ENCODE data around the gene LDB2. TPM values are rescaled to one million over a fixed set of nuclear protein-coding genes. Genes with fewer than 3 reads are reported as not detected.

LDB2 gene
- total RNA-seq, 2 donors from 2014 or later: not detected

- no peak for ATAC-seq (replicated peaks)
- Mint-ChIP-seq H3K9me3 (no peaks in the 10 kb centered on the region), H3K36me3 (ENCODE audit: low read depth) (no peaks in the 10 kb centered on the region), H3K27ac (no peak overlapping the region), H3K4me3 (no peak overlapping the region), H3K27me3 (no peaks in the 10 kb centered on the region), H3K4me1 (no peaks in the 10 kb centered on the region)
These were observed 119.3 kb downstream of the LDB2 start for GRCh38 chr4:16779028-16779675.

- H3K4me3 Mint-ChIP-seq: no peak overlapping the region
- H3K9me3 Mint-ChIP-seq: no peaks in the 10 kb centered on the region
- ATAC-seq (replicated peaks): no peak
- no peaks in the 10 kb centered on the region for H3K36me3 Mint-ChIP-seq (ENCODE audit: low read depth)
- no peaks in the 10 kb centered on the region for H3K4me1 Mint-ChIP-seq
- H3K27me3 Mint-ChIP-seq: no peaks in the 10 kb centered on the region
- H3K27ac Mint-ChIP-seq: no peak overlapping the region
These were observed 120.7 kb downstream of the LDB2 start for GRCh38 chr4:16777726-16778125.

GRCh38 chr4:16775411-16776154 is 122.9 kb downstream of the LDB2 start:
- ATAC-seq (replicated peaks): no peak
- Mint-ChIP-seq H3K36me3 (ENCODE audit: low read depth) (no peaks in the 10 kb centered on the region), H3K27ac (no peak overlapping the region), H3K9me3 (no peaks in the 10 kb centered on the region), H3K4me1 (no peaks in the 10 kb centered on the region), H3K4me3 (no peak overlapping the region), H3K27me3 (peaks cover 4% of the 10 kb centered on the region)

- Mint-ChIP-seq H3K27ac (no peak overlapping the region), H3K27me3 (peaks cover 4% of the 10 kb centered on the region), H3K36me3 (ENCODE audit: low read depth) (no peaks in the 10 kb centered on the region), H3K4me1 (no peaks in the 10 kb centered on the region), H3K4me3 (no peak overlapping the region), H3K9me3 (no peaks in the 10 kb centered on the region)
- no peak for ATAC-seq (replicated peaks)
These were observed 126.0 kb downstream of the LDB2 start for GRCh38 chr4:16772366-16772850.

- Mint-ChIP-seq H3K9me3 (no peaks in the 10 kb centered on the region), H3K4me1 (no peaks in the 10 kb centered on the region), H3K4me3 (no peak overlapping the region), H3K36me3 (ENCODE audit: low read depth) (no peaks in the 10 kb centered on the region), H3K27me3 (peaks cover 4% of the 10 kb centered on the region), H3K27ac (no peak overlapping the region)
- no peak for ATAC-seq (replicated peaks)
These were observed 127.6 kb downstream of the LDB2 start for GRCh38 chr4:16770710-16771285.

GRCh38 chr4:16767861-16768260 is 130.6 kb downstream of the LDB2 start:
- Mint-ChIP-seq H3K27ac (no peak overlapping the region), H3K4me3 (no peak overlapping the region), H3K4me1 (no peaks in the 10 kb centered on the region), H3K36me3 (ENCODE audit: low read depth) (no peaks in the 10 kb centered on the region), H3K27me3 (peaks cover 4% of the 10 kb centered on the region), H3K9me3 (no peaks in the 10 kb centered on the region)
- ATAC-seq (replicated peaks): no peak

GRCh38 chr4:16767251-16767650 is 131.2 kb downstream of the LDB2 start:
- ATAC-seq (replicated peaks): no peak

GRCh38 chr4:16765546-16765945 is 132.9 kb downstream of the LDB2 start:
- H3K36me3 Mint-ChIP-seq (ENCODE audit: low read depth): no peaks in the 10 kb centered on the region
- no peaks in the 10 kb centered on the region for H3K9me3 Mint-ChIP-seq
- no peak for ATAC-seq (replicated peaks)
- H3K27ac Mint-ChIP-seq: no peak overlapping the region
- no peaks in the 10 kb centered on the region for H3K4me1 Mint-ChIP-seq
- H3K27me3 Mint-ChIP-seq: no peaks in the 10 kb centered on the region
- no peak overlapping the region for H3K4me3 Mint-ChIP-seq

More at GRCh38 chr4:16767251-16767650, 131.2 kb downstream of the LDB2 start:
- no peaks in the 10 kb centered on the region for H3K36me3 Mint-ChIP-seq (ENCODE audit: low read depth)
- H3K27ac Mint-ChIP-seq: no peak overlapping the region
- no peak overlapping the region for H3K4me3 Mint-ChIP-seq
- no peaks in the 10 kb centered on the region for H3K9me3 Mint-ChIP-seq
- H3K27me3 Mint-ChIP-seq: peaks cover 4% of the 10 kb centered on the region
- no peaks in the 10 kb centered on the region for H3K4me1 Mint-ChIP-seq

GRCh38 chr4:16764622-16765021 is 133.8 kb downstream of the LDB2 start:
- Mint-ChIP-seq H3K36me3 (ENCODE audit: low read depth) (no peaks in the 10 kb centered on the region), H3K9me3 (no peaks in the 10 kb centered on the region), H3K27ac (no peak overlapping the region), H3K4me1 (no peaks in the 10 kb centered on the region), H3K4me3 (no peak overlapping the region), H3K27me3 (no peaks in the 10 kb centered on the region)
- no peak for ATAC-seq (replicated peaks)

- no peak overlapping the region for H3K4me3 Mint-ChIP-seq
- no peak for ATAC-seq (replicated peaks)
- no peak overlapping the region for H3K27ac Mint-ChIP-seq
- no peaks in the 10 kb centered on the region for H3K27me3 Mint-ChIP-seq
- no peaks in the 10 kb centered on the region for H3K36me3 Mint-ChIP-seq (ENCODE audit: low read depth)
- no peaks in the 10 kb centered on the region for H3K4me1 Mint-ChIP-seq
- no peaks in the 10 kb centered on the region for H3K9me3 Mint-ChIP-seq
These were observed 137.7 kb downstream of the LDB2 start for GRCh38 chr4:16760617-16761363.

- Mint-ChIP-seq H3K4me1 (no peaks in the 10 kb centered on the region), H3K27me3 (no peaks in the 10 kb centered on the region), H3K27ac (no peak overlapping the region), H3K36me3 (ENCODE audit: low read depth) (no peaks in the 10 kb centered on the region), H3K9me3 (no peaks in the 10 kb centered on the region), H3K4me3 (no peak overlapping the region)
- no peak for ATAC-seq (replicated peaks)
These were observed 138.4 kb downstream of the LDB2 start for GRCh38 chr4:16759931-16760582.

GRCh38 chr4:16758816-16759215 is 139.6 kb downstream of the LDB2 start:
- no peaks in the 10 kb centered on the region for H3K36me3 Mint-ChIP-seq (ENCODE audit: low read depth)
- H3K4me3 Mint-ChIP-seq: no peak overlapping the region
- no peaks in the 10 kb centered on the region for H3K4me1 Mint-ChIP-seq
- no peak overlapping the region for H3K27ac Mint-ChIP-seq
- H3K9me3 Mint-ChIP-seq: no peaks in the 10 kb centered on the region
- ATAC-seq (replicated peaks): no peak
- no peaks in the 10 kb centered on the region for H3K27me3 Mint-ChIP-seq

- H3K4me1 Mint-ChIP-seq: no peaks in the 10 kb centered on the region
- ATAC-seq (replicated peaks): no peak
- H3K9me3 Mint-ChIP-seq: no peaks in the 10 kb centered on the region
These were observed 140.2 kb downstream of the LDB2 start for GRCh38 chr4:16758255-16758654.

GRCh38 chr4:16757080-16757521 is 141.3 kb downstream of the LDB2 start:
- Mint-ChIP-seq H3K9me3 (no peaks in the 10 kb centered on the region), H3K4me1 (no peaks in the 10 kb centered on the region), H3K27ac (no peak overlapping the region), H3K36me3 (ENCODE audit: low read depth) (no peaks in the 10 kb centered on the region), H3K4me3 (no peak overlapping the region), H3K27me3 (no peaks in the 10 kb centered on the region)
- no peak for ATAC-seq (replicated peaks)

More at GRCh38 chr4:16758255-16758654, 140.2 kb downstream of the LDB2 start:
- no peak overlapping the region for H3K4me3 Mint-ChIP-seq
- H3K27me3 Mint-ChIP-seq: no peaks in the 10 kb centered on the region
- no peak overlapping the region for H3K27ac Mint-ChIP-seq
- H3K36me3 Mint-ChIP-seq (ENCODE audit: low read depth): no peaks in the 10 kb centered on the region

Measured in activated T-helper 17 cell treated with anti-CD3 and anti-CD28 coated beads, Interleukin-2, amount 50 U/mL, for 72 hours (primary cell).